A673 (cell line): ENCODE data around the gene ZNF141.

Experiments used
- EZH2 ChIP-seq: fragments of 200-600 bp; sonication (generic); IDR thresholded peaks from 2 replicates; pipeline ENCODE4 v1.6.1; 2017; ENCODE audit warnings: borderline replicate concordance, low read depth, mild to moderate bottlenecking, mixed read lengths, antibody characterized with exemption, low read length; ENCODE audit not compliant: poor library complexity, severe bottlenecking
- TF ChIP-seq, protein P1 (sequence below): fragments of 300-800, 200-600 bp; sonication (generic); conservative IDR thresholded peaks from 2 replicates; pipeline ENCODE4 v1.5.1; 2017; ENCODE audit warnings: low read depth, mild to moderate bottlenecking, antibody characterized with exemption, low read length, moderate library complexity, mixed read lengths

DNA sequence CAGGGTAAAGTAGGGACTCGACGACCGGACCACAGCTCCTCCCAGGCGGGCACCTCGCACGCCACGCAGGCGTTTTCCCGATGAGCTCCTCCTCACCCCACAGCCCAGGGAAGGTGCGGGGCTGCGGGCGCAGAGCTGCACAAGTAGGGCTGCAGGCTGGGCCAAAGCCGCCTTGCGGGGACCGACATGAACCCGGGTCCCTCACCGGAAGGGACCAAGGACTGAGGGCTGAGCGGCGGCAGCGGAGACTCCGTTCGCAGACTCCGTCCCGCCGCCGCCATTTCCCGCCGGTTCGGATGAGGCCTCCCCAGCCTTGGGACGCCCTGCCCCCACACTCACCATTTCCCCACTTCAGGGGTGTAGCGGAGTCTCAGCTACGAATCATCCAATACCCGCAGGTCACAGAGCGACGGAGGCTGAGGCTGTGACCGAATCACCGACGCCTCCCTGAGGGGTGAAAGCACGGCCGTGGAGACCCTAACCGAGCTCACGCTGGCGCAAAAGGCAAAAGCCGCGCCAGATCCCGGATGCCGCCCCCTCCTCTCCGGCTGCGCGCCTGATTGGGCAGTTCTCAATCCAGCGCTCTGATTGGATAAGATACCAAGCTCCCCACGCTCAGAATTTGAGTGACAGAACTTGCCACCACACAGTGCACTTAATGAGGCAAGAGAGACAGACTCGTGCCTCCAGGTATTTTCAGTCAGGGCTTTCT lies 32.5 kb upstream of the ZNF141 start, which contains the start of gene ZNF732:
- TF ChIP-seq, protein P1, sequence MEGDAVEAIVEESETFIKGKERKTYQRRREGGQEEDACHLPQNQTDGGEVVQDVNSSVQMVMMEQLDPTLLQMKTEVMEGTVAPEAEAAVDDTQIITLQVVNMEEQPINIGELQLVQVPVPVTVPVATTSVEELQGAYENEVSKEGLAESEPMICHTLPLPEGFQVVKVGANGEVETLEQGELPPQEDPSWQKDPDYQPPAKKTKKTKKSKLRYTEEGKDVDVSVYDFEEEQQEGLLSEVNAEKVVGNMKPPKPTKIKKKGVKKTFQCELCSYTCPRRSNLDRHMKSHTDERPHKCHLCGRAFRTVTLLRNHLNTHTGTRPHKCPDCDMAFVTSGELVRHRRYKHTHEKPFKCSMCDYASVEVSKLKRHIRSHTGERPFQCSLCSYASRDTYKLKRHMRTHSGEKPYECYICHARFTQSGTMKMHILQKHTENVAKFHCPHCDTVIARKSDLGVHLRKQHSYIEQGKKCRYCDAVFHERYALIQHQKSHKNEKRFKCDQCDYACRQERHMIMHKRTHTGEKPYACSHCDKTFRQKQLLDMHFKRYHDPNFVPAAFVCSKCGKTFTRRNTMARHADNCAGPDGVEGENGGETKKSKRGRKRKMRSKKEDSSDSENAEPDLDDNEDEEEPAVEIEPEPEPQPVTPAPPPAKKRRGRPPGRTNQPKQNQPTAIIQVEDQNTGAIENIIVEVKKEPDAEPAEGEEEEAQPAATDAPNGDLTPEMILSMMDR: no peak
- TF ChIP-seq EZH2: no peak
